Ovary (tissue), 9 donors: Measurements from ENCODE around the gene NKD2. TPM values are rescaled to one million over a fixed set of nuclear protein-coding genes. Genes with fewer than 3 reads are reported as not detected.

Source experiments
- DNase-seq, 5 donors: peaks; one replicate each; pipeline ENCODE4 v3.0.0-alpha.2; 2019 to 2020
- H3K27ac ChIP-seq, 2 donors: fragments of 200-600 bp; one replicate each; pipeline versions ENCODE4 v1.5.1 to v1.8.0; 2019 to 2022
- H3K27me3 ChIP-seq: fragments of 200-600 bp; one replicate; pipeline ENCODE4 v1.8.0; 2022
- H3K36me3 ChIP-seq: fragments of 200-600 bp; sonication (generic); one replicate; pipeline ENCODE4 v1.5.1; 2019
- H3K4me1 ChIP-seq: one replicate; pipeline ENCODE4 v1.8.1; 2013; ENCODE audit warnings: mild to moderate bottlenecking, moderate library complexity; ENCODE audit not compliant: insufficient read depth
- H3K4me3 ChIP-seq: fragments of 200-600 bp; sonication (generic); one replicate; pipeline ENCODE4 v1.5.1; 2017
- H3K9me3 ChIP-seq, 2 donors: fragments of 200-600 bp in 1 of 2; sonication (generic) in 1 of 2; one replicate each; pipeline versions ENCODE4 v1.5.1 to v1.8.1; 2013 to 2019; ENCODE audit warnings: mild to moderate bottlenecking in 1 of 2, moderate library complexity in 1 of 2
- CTCF ChIP-seq, 3 donors: fragments of 450-650 bp in 2 of 3; fragments of 200-600 bp in 1 of 3; IDR thresholded peaks; one replicate each; pipeline versions ENCODE4 v1.5.1 to v1.8.0; 2016 to 2022; ENCODE audit warnings: antibody characterized with exemption in 3 of 3, mild to moderate bottlenecking in 1 of 3
- EP300 ChIP-seq: sonication (generic); formaldehyde crosslinking; IDR thresholded peaks from one replicate; pipeline ENCODE4 v1.6.1; 2017; ENCODE audit warnings: antibody characterized with exemption
- POLR2A ChIP-seq: fragments of 450-650 bp; IDR thresholded peaks from one replicate; pipeline ENCODE4 v1.6.1; 2017; ENCODE audit warnings: antibody characterized with exemption, mild to moderate bottlenecking, moderate library complexity
- WGBS, 3 donors: extraction: QIAGEN DNeasy Blood & Tissue Kit in 1 of 3; methylation state at CpG; one replicate each; pipeline versions ENCODE4 v1.1.5 to v1.1.7; 2013 to 2017; 5-methylcytosine and 5-hydroxymethylcytosine counted together
- intact Hi-C, 4 donors: fragments of 100-400 bp; cut with DNase I; formaldehyde crosslinking; loops; one replicate each; pipeline versions ENCODE4 v1.11.0 to v1.15.1; 2022 to 2023
- polyA plus RNA-seq, 2 donors: library from polyadenylated mRNA; stranded (reverse); fragments of 200-250 nt in 1 of 2; fragments of 350-450 nt in 1 of 2; fragmentation: Illumina TruSeq in 1 of 2; extraction: RNeasy Lipid Tissue Mini Kit (QIAGEN cat#74804) in 1 of 2; gene quantifications; one replicate each; pipeline ENCODE4 v1.2.3, GENCODE V29; 2013 to 2014
- total RNA-seq, 7 donors: library from RNA; depleted of rRNA in 2 of 7; stranded (reverse); fragments of >200 nt in 2 of 7; fragmentation: NEBNext Ultra II Directional in 3 of 7; extraction: Animal tissue kit (Norgen Biotek cat#: 25700) in 3 of 7; gene quantifications; one replicate each; pipeline versions ENCODE4 v1.1.0 to v1.2.4, GENCODE V29; 2016 to 2023
- donor health status: DM: no; HTN: no; CAD: no; lungs with moderate emphysema.
- donor health status: DM: no; HTN: no; CAD: no.
- donor health status: Bipolar disorder and iron deficiency.
- donor health status: DM: yes; HTN: yes; CAD: no.
- donor health status: DM: no; HTN: no; CAD: no.
- donor health status: DM: yes; HTN: yes; CAD: no.

NKD2 gene
- total and polyA plus RNA-seq, 9 donors: 0.33 to 17.2 (median 1.4) TPM; not detected in 1

- no peak for TF ChIP-seq CTCF (IDR thresholded peaks at IDR 0.05)
- no peak for TF ChIP-seq EP300
- TF ChIP-seq POLR2A: no peak
- Histone ChIP-seq H3K27me3 (no peaks in the 10 kb centered on the region), H3K27ac (no peak overlapping the region), H3K4me3 (no peak overlapping the region), H3K9me3 (no peaks in the 10 kb centered on the region), H3K36me3 (no peaks in the 10 kb centered on the region), H3K4me1 (no peaks in the 10 kb centered on the region)
- intact Hi-C loops: no loop called here
- DNase-seq: no peak
- WGBS, 3 donors: 91 to 96% (median 96%) methylated on average over 3 of the region's 3 CpGs
Measured at GRCh38 chr5:984774-985173, 23.8 kb upstream of the NKD2 start.

GRCh38 chr5:987761-988160 is 20.8 kb upstream of the NKD2 start:
- no peak for DNase-seq
- Histone ChIP-seq H3K4me3 (no peak overlapping the region), H3K27ac (no peak overlapping the region), H3K9me3 (no peaks in the 10 kb centered on the region), H3K4me1 (peaks cover under 1% of the 10 kb centered on the region), H3K36me3 (no peaks in the 10 kb centered on the region), H3K27me3 (no peaks in the 10 kb centered on the region)
- intact Hi-C loops: no loop called here
- TF ChIP-seq EP300: no peak
- no peak for TF ChIP-seq POLR2A
- 64 to 71% (median 65%) methylated on average over 2 of the region's 2 CpGs for WGBS, 3 donors

GRCh38 chr5:988322-988721 is 20.3 kb upstream of the NKD2 start:
- DNase-seq: no peak
- no peak for TF ChIP-seq CTCF (IDR thresholded peaks at IDR 0.05)
- TF ChIP-seq EP300: no peak
- TF ChIP-seq POLR2A: no peak
- no peak overlapping the region for H3K4me3 ChIP-seq
- intact Hi-C loops: no loop called here
- no peaks in the 10 kb centered on the region for H3K27me3 ChIP-seq
- no peaks in the 10 kb centered on the region for H3K9me3 ChIP-seq
- peaks cover 2% of the 10 kb centered on the region for H3K4me1 ChIP-seq
- H3K36me3 ChIP-seq: no peaks in the 10 kb centered on the region
- no peak overlapping the region for H3K27ac ChIP-seq
- WGBS, 3 donors: 77 to 85% (median 81%) methylated on average over 6 of the region's 6 CpGs

- intact Hi-C loops: no loop called here
- H3K27me3 ChIP-seq: no peaks in the 10 kb centered on the region
- no peaks in the 10 kb centered on the region for H3K36me3 ChIP-seq
- H3K27ac ChIP-seq: no peak overlapping the region
- WGBS, 3 donors: 59 to 64% (median 60%) methylated on average over 14 of the region's 14 CpGs
- H3K4me1 ChIP-seq: peaks cover 2% of the 10 kb centered on the region
- no peak overlapping the region for H3K4me3 ChIP-seq
- peak in 1 of 5 donors; percentile 23 for DNase-seq
- no peak for TF ChIP-seq POLR2A
- no peaks in the 10 kb centered on the region for H3K9me3 ChIP-seq
Measured at GRCh38 chr5:989961-990530, 18.6 kb upstream of the NKD2 start.

GRCh38 chr5:991472-992267 is 16.9 kb upstream of the NKD2 start:
- 74 to 84% (median 76%) methylated on average over 12 of the region's 12 CpGs for WGBS, 3 donors
- H3K4me3 ChIP-seq: no peak overlapping the region
- no peaks in the 10 kb centered on the region for H3K27me3 ChIP-seq
- H3K9me3 ChIP-seq: no peaks in the 10 kb centered on the region
- H3K27ac ChIP-seq: no peak overlapping the region
- no peaks in the 10 kb centered on the region for H3K36me3 ChIP-seq
- peaks cover 2% of the 10 kb centered on the region for H3K4me1 ChIP-seq
- peak in 3 of 5 donors; percentile 20 to 33 (median 22) for DNase-seq
- intact Hi-C loops: no loop called here
- no peak for TF ChIP-seq POLR2A
- no peak for TF ChIP-seq CTCF (IDR thresholded peaks at IDR 0.05)
- no peak for TF ChIP-seq EP300
